NCI-H2196 treated with DMSO at 0.1 percent for 48 hours (cell line): Measurements from ENCODE around the gene ASCC3.
"Not testable (repeated sequence)": the region's sequence is repeated elsewhere in the genome, so short reads cannot be mapped to it uniquely, and the experiment has no call there.

Experiments used
- DNase-seq: peaks from one replicate; lab custom pipeline; 2025; ENCODE audit not compliant: unreplicated experiment; lab: John Stamatoyannopoulos, UW

The ASCC3 gene

GRCh38 chr6:100809346-100809745, 71.8 kb downstream of the ASCC3 start:
- no peak for DNase-seq

GRCh38 chr6:100808638-100809275, 72.4 kb downstream of the ASCC3 start:
- no peak for DNase-seq

GRCh38 chr6:100806296-100806695, 74.8 kb downstream of the ASCC3 start:
- DNase-seq = no peak

- no peak for DNase-seq
Observed at GRCh38 chr6:100803264-100804045, 77.7 kb downstream of the ASCC3 start.

- DNase-seq = no peak
Observed at GRCh38 chr6:100801036-100801435, 80.1 kb downstream of the ASCC3 start.

- DNase-seq = no peak
Observed at GRCh38 chr6:100796049-100796823, 84.9 kb downstream of the ASCC3 start.

- DNase-seq = no peak
Observed at GRCh38 chr6:100790084-100790483, 91.0 kb downstream of the ASCC3 start.

- DNase-seq = no peak
Observed at GRCh38 chr6:100785982-100786381, 95.1 kb downstream of the ASCC3 start.

- no peak for DNase-seq
Observed at GRCh38 chr6:100780648-100781047, 100.5 kb downstream of the ASCC3 start.

GRCh38 chr6:100775667-100776066, 105.5 kb downstream of the ASCC3 start:
- no peak for DNase-seq

- no peak for DNase-seq
Observed at GRCh38 chr6:100774681-100775080, 106.4 kb downstream of the ASCC3 start.

GRCh38 chr6:100768816-100769351, 112.2 kb downstream of the ASCC3 start:
- DNase-seq = no peak

GRCh38 chr6:100763617-100764241, 117.4 kb downstream of the ASCC3 start:
- DNase-seq = no peak

- DNase-seq = no peak
Observed at GRCh38 chr6:100761841-100762240, 119.3 kb downstream of the ASCC3 start.

GRCh38 chr6:100758386-100758785, 122.7 kb downstream of the ASCC3 start:
- DNase-seq = not testable (repeated sequence)

- no peak for DNase-seq
Observed at GRCh38 chr6:100753421-100753820, 127.7 kb downstream of the ASCC3 start.

- no peak for DNase-seq
Observed at GRCh38 chr6:100751590-100751989, 129.5 kb downstream of the ASCC3 start.

GRCh38 chr6:100745419-100746041, 135.6 kb downstream of the ASCC3 start:
- no peak for DNase-seq

GRCh38 chr6:100740439-100740838, 140.7 kb downstream of the ASCC3 start:
- DNase-seq = no peak

GRCh38 chr6:100737720-100738119, 143.4 kb downstream of the ASCC3 start:
- DNase-seq = not testable (repeated sequence)

GRCh38 chr6:100731411-100731810, 149.7 kb downstream of the ASCC3 start:
- no peak for DNase-seq
